Activated CD8-positive, alpha-beta memory T cell treated with anti-CD3 and anti-CD28 coated beads for 48 hours (primary cell): ENCODE measurements around the gene SLC29A3.
A peak's percentile ranks its signal among the peaks of the same experiment; 100 is the strongest.

Source experiments
- DNase-seq, 3 experiments: peaks; one replicate each; pipeline ENCODE4 v3.0.0-alpha.2; 2020; ENCODE audit warnings: low read depth in 2 of 3, low spot score in 2 of 3

SLC29A3 gene

GRCh38 chr10:71299071-71299785 lies 19.8 kb upstream of the SLC29A3 start:
- DNase-seq: no peak

DNA sequence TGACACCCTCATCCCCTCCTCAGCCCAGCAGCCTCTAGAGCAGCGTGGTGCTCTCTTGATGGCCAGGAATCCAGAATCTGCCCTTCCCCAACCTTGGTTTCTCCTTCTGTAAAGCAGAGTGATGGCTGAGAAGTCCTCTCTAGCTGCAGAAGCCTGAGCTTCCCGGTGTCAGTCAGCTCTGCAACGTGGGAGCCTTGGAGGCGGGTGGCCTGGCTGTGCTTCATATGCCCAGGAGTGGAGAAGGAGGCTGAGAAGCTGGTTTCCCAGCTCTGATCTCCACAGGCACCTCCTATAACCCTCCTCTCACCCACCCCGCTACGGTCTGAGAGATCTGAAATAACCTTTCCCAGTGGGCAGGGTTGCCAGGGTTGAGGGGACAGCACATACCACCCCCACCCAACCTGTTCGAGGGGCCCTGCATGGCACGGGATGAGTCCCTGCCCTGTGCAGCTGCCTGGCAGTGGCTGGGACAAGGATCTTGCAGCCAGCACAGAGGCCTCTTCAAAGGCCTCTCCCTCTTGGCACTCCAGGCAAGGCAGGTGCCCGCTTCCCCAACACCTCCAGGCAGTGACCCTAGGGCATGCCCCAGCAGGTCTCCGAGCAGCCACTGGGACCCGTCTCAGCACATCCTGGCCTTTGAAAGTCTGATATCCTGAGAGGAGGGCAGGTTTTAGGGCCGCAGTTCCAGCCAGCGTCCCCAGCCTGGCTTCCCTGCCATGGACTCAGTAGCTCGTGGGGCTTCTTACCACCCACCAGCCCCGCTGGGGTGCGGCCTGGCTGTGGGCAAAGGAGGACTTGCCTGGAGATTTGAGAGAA lies 18.3 kb upstream of the SLC29A3 start:
- DNase-seq: no peak

- DNase-seq: no peak
Measured at GRCh38 chr10:71301371-71301916, 17.6 kb upstream of the SLC29A3 start.

DNA sequence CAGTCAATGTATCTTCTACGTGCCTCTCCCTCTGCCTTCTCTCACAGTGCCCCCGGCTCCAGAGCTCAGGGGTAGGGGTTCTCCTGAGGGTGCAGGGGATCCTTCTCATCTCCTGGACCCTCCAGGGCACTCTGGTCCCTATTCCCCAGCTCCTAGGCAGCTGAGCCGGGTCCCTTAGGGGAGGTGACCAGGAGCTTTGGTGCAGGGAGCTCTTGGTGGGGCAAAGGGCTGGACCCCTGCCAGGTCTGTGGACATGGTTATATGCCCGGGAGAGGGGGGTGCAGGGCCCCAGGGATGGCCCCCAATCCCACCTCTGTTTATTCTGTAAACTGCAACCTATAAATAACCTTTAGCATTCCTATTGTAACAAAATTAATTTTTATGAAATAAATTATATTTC lies 16.6 kb upstream of the SLC29A3 start:
- DNase-seq: no peak

- no peak for DNase-seq
Measured at GRCh38 chr10:71302874-71303568, 16.0 kb upstream of the SLC29A3 start.

DNA sequence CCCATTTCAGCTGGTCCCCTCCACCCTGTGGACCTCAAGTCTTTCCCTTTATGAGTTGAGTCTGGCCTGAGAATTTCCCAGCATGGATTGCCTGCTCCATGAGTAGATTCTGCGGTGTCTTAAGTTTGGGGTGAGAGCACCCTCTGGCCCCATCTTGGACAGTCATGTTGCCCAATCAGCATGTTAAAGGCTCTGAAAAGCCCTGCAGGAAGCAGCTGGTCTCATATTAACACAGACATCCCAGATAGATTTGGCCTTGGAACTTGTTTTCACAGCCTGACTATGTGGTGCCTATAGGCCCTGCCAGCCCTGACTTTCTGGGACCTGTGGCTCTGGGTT lies 15.5 kb upstream of the SLC29A3 start:
- no peak for DNase-seq

GRCh38 chr10:71304914-71305313 lies 14.1 kb upstream of the SLC29A3 start:
- DNase-seq: no peak

DNA sequence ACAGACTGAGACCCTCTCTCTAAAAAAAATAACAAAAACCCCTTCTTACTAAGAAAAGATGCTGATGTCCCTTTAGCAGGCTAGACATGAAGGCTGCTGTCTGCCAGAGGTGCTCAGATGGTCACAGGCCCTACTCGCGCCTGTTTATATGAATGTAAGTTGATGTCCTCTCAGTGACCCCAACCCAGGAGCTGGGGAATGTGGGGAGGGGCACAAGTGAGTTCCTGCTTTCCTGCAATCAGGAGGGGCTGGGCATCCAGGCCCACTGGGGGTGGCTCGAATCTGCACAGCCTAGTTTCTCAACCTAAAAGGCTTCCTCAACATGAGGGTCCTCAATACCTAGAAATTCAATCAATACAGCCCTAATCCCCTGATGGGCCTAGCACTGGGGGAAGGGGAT lies 12.1 kb upstream of the SLC29A3 start:
- no peak for DNase-seq

DNA sequence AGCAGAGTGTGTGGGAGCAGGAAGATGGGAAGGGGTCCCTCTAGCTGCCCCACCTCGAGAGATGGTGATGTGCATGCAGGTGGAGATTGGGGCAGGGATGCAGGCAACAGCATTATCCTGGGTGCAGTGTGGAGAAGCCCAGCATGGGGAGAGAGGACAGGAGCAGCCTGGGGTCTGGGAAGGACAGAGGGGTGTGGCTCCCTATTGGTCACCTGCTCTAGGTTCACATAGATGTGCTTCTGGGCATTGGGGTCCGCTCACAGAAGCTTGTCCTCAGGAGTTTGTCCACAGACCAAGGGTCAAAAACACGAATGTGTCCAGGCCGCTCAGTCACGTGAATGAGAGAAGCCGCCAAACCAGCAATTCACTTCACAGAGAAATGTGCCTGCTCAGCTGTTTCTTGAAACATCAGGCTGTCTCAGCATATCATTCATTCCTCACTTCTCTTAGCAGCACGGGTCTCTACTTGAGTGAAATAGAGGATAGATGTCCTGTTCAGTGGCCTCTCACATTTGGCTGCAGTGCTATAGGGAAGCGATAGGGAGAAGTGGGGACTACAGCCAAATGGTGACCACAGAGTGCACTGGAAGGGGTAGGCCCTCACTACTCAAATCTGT lies 11.5 kb upstream of the SLC29A3 start:
- no peak for DNase-seq

DNA sequence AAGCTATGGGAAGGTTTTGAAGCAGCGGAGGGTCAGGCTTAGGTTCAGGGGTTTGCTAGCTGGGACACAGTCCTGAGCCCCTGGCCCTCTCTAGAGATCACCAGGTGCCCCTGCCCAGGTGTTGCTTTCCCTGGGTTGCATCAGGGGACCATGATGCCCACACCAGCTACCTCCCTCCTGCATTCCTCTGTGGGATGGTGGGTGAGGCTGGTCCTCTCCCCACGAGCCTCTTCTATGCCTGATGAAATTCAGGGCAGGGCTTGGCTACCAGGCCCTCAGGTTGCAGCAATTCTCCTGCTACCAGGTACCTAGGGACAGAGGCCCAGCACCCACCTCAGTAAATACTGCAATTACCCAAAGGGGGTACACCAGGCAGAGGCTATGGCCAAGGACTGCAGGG lies 10.8 kb upstream of the SLC29A3 start:
- DNase-seq: no peak

DNA sequence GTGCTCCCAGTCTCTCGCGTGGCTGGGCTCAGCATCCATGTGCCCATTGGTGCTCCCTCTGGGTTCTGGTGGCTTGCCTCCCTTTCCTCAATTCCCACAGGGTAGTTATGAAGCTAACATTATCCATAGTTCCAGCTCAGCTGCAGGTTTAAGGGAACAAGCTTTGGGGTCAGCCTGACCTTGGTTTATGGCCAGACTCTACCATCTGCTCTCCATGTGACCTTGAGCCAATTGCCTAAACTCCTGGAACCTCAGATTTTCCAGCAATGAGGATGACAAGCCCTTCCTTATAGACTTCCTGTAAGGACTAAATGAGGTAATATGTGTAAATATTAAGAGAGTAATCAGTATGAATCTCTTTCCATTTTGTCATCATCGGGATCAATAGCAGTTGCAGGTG lies 10.1 kb upstream of the SLC29A3 start:
- DNase-seq: no peak

DNA sequence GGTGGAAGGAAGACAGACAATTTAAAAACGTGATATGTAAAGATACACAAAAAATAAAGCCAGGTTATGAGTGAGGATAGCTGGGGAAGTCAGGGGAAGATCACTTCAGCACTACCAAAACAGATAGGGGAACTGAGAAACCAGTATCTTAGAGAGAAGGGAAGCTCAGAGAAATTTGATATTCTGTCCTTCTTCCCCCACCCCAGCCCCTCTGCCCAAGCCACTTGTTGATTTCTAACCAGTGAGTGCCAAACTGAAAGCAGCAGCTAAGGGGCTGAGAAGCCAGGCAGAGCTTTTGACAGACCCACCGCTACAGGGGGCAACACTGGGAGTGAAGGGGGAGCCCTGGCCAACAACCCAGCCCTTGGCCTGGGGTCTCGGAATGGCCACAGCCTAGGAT lies 9.1 kb upstream of the SLC29A3 start:
- DNase-seq: no peak

- DNase-seq: no peak
Measured at GRCh38 chr10:71312220-71312619, 6.8 kb upstream of the SLC29A3 start.

- no peak for DNase-seq
Measured at GRCh38 chr10:71312811-71313789, 6.0 kb upstream of the SLC29A3 start.

GRCh38 chr10:71314028-71314693 lies 4.9 kb upstream of the SLC29A3 start:
- peak in 1 of 3 experiments; percentile 14 for DNase-seq

GRCh38 chr10:71314694-71315225 lies 4.3 kb upstream of the SLC29A3 start:
- DNase-seq: no peak

- DNase-seq: no peak
Measured at GRCh38 chr10:71316056-71316785, 2.8 kb upstream of the SLC29A3 start.

GRCh38 chr10:71316786-71317160 lies 2.3 kb upstream of the SLC29A3 start:
- no peak for DNase-seq

- no peak for DNase-seq
Measured at GRCh38 chr10:71317739-71318138, 1.3 kb upstream of the SLC29A3 start.
